HepG2 (cell line): ENCODE data around the gene TRABD. TPM values are rescaled to one million over a fixed set of nuclear protein-coding genes. Genes with fewer than 3 reads are reported as not detected.

ENCODE experiments used
- BCLAF1 ChIP-seq: fragments of 450-650 bp; IDR thresholded peaks from 2 replicates; pipeline ENCODE4 v1.6.1; 2017; ENCODE audit warnings: mild to moderate bottlenecking
- E2F5 ChIP-seq: sonication (generic); formaldehyde crosslinking; conservative IDR thresholded peaks from 2 replicates; pipeline ENCODE4 v1.4.0; 2020; ENCODE audit warnings: missing genetic modification reagents
- ELF1 ChIP-seq: sonication (generic); formaldehyde crosslinking; IDR thresholded peaks from 2 replicates; pipeline ENCODE4 v1.4.0; 2020; ENCODE audit warnings: missing genetic modification reagents
- HES4 ChIP-seq: sonication (generic); formaldehyde crosslinking; IDR thresholded peaks from 2 replicates; pipeline ENCODE4 v1.9.0; 2021; ENCODE audit warnings: mild to moderate bottlenecking, missing genetic modification reagents, borderline replicate concordance
- HINFP ChIP-seq: sonication (generic); formaldehyde crosslinking; IDR thresholded peaks from 2 replicates; pipeline ENCODE4 v1.4.0; 2020; ENCODE audit warnings: low read depth, mild to moderate bottlenecking, missing genetic modification reagents
- IRX3 ChIP-seq: sonication (generic); formaldehyde crosslinking; IDR thresholded peaks from 2 replicates; pipeline ENCODE4 v1.8.1; 2023; ENCODE audit warnings: mild to moderate bottlenecking, low read depth, missing genetic modification reagents, borderline replicate concordance
- KLF15 ChIP-seq: sonication (generic); formaldehyde crosslinking; IDR thresholded peaks from 2 replicates; pipeline ENCODE4 v1.8.1; 2023; ENCODE audit warnings: borderline replicate concordance, mild to moderate bottlenecking, inconsistent platforms, missing genetic modification reagents, mixed read lengths
- MBNL3 ChIP-seq: fragments of 250-450 bp; sonication (Bioruptor Pico); conservative IDR thresholded peaks from 2 replicates; pipeline ENCODE4 v1.8.0; 2022; ENCODE audit warnings: mild to moderate bottlenecking, inconsistent platforms
- NR1H2 ChIP-seq: sonication (generic); formaldehyde crosslinking; IDR thresholded peaks from 2 replicates; pipeline ENCODE4 v1.8.1; 2022; ENCODE audit warnings: low read depth, missing genetic modification reagents, borderline replicate concordance
- YEATS2 ChIP-seq: sonication (generic); formaldehyde crosslinking; IDR thresholded peaks from 2 replicates; pipeline ENCODE4 v1.4.0; 2020; ENCODE audit warnings: missing genetic modification reagents, borderline replicate concordance
- ZBTB40 ChIP-seq, 2 experiments: fragments of 450-650 bp in 1 of 2; sonication (generic) in 1 of 2; formaldehyde crosslinking in 1 of 2; IDR thresholded peaks; 2 replicates each; pipeline versions ENCODE4 v1.6.1 to v1.8.0; 2016 to 2022; ENCODE audit warnings: antibody characterized with exemption in 1 of 2, mild to moderate bottlenecking in 1 of 2, missing genetic modification reagents in 1 of 2
- ZNF496 ChIP-seq: sonication (generic); formaldehyde crosslinking; IDR thresholded peaks from 2 replicates; pipeline ENCODE4 v1.8.1; 2023; ENCODE audit warnings: mild to moderate bottlenecking, moderate library complexity, missing genetic modification reagents; ENCODE audit not compliant: insufficient replicate concordance
- polyA plus RNA-seq, 8 experiments: library from polyadenylated mRNA; depleted of rRNA in 3 of 8; stranded (reverse) in 7 of 8; unstranded in 1 of 8; fragments of >200 nt; fragmentation: Illumina TruSeq in 4 of 8; extraction: Trizol in 4 of 8; gene quantifications; 2 replicates each; pipeline versions ENCODE4 v1.2.1 to v1.2.3, GENCODE V29; 2011 to 2016; ENCODE audit warnings: low read depth in 4 of 8, missing spikeins in 1 of 8, mixed read lengths in 1 of 8; ENCODE audit not compliant: insufficient read depth in 1 of 8
- total RNA-seq, 5 experiments: library from RNA; depleted of rRNA; stranded (reverse); fragments of >200 nt; fragmentation: Illumina TruSeq; extraction: Trizol; gene quantifications; 2 replicates each; pipeline ENCODE4 v1.2.3, GENCODE V29; 2016; ENCODE audit warnings: low read depth in 1 of 5

The TRABD gene
- total and polyA plus RNA-seq, 2 of the 13 experiments (the other 11 are each of a cell fraction or from before 2014, with no cell fraction given): 21.5 to 28.9 TPM

- TF ChIP-seq ZBTB40 (IDR thresholded peaks at IDR 0.05): no peak
- TF ChIP-seq ZBTB40 (CRISPR knock-in tag; IDR thresholded peaks at IDR 0.05): no peak
- TF ChIP-seq IRX3 (CRISPR knock-in tag): 0 out of 2 replicates have a peak, but pooled peaks have one; percentile 61
- no peak for TF ChIP-seq YEATS2
- no peak for TF ChIP-seq KLF15
- no peak for TF ChIP-seq BCLAF1
- no peak for TF ChIP-seq E2F5 (CRISPR knock-in tag)
- TF ChIP-seq ELF1 (CRISPR knock-in tag): no peak
- no peak for TF ChIP-seq NR1H2
- no peak for TF ChIP-seq ZNF496 (CRISPR knock-in tag)
- TF ChIP-seq MBNL3 (CRISPR knock-in tag): no peak
- no peak for TF ChIP-seq HINFP
- TF ChIP-seq HES4: peak; percentile 31; the same call in 1 of the 2 replicates
These were observed 15.7 kb downstream of the TRABD start (continued) for GRCh38 chr22:50201191-50202129.
